ENCODE data around the gene SMDT1.
"Not testable (repeated sequence)": the region's sequence is repeated elsewhere in the genome, so short reads cannot be mapped to it uniquely, and the experiment has no call there.

Gene SMDT1

GRCh38 chr22:42115420-42115830 lies 35.9 kb downstream of the SMDT1 start:
- DNase-seq, result not testable (repeated sequence)

- no peak for DNase-seq
These were observed 37.4 kb downstream of the SMDT1 start for GRCh38 chr22:42116848-42117424.

- DNase-seq, result not testable (repeated sequence)
These were observed 40.9 kb downstream of the SMDT1 start for GRCh38 chr22:42120231-42121021.

GRCh38 chr22:42123529-42123928 lies 44.0 kb downstream of the SMDT1 start:
- not testable (repeated sequence) for DNase-seq

GRCh38 chr22:42127606-42128005 lies 48.1 kb downstream of the SMDT1 start:
- DNase-seq, result no peak

GRCh38 chr22:42128007-42128406 lies 48.5 kb downstream of the SMDT1 start:
- DNase-seq, result not testable (repeated sequence)

- DNase-seq, result not testable (repeated sequence)
These were observed 49.5 kb downstream of the SMDT1 start for GRCh38 chr22:42128776-42129694.

GRCh38 chr22:42130182-42130581 lies 50.7 kb downstream of the SMDT1 start:
- not testable (repeated sequence) for DNase-seq

GRCh38 chr22:42130639-42131431 lies 51.3 kb downstream of the SMDT1 start, which contains the start of gene CYP2D6:
Gene CYP2D6 (minus strand): TSS chr22:42130810. CDS start chr22:42130791, 19 bp downstream.
- DNase-seq, result not testable (repeated sequence)

GRCh38 chr22:42131562-42131961 lies 52.1 kb downstream of the SMDT1 start:
- DNase-seq, result no peak

GRCh38 chr22:42132457-42132856 lies 53.0 kb downstream of the SMDT1 start:
- no peak for DNase-seq

All from NCI-H446 treated with DMSO at 0.1 percent for 48 hours (cell line).